HL-60 (cell line): Measurements from ENCODE around the gene CATSPER4.

Source experiments
- DNase-seq, 2 experiments: peaks; one replicate each; pipeline ENCODE4 v3.0.0-alpha.2; 2010 to 2020; ENCODE audit warnings: low read depth in 1 of 2, low spot score in 1 of 2
- H3K27ac ChIP-seq: fragments of 250-450 bp; sonication (Bioruptor Pico); replicated peaks from 2 replicates; pipeline ENCODE4 v1.5.1; 2020; ENCODE audit warnings: mild to moderate bottlenecking, moderate library complexity
- H3K27me3 ChIP-seq: fragments of 250-450 bp; sonication (Bioruptor Pico); 2 replicates; pipeline ENCODE4 v1.5.1; 2021; ENCODE audit warnings: mild to moderate bottlenecking, moderate library complexity; ENCODE audit not compliant: insufficient read depth, poor library complexity, severe bottlenecking
- H3K4me3 ChIP-seq: replicated peaks from 2 replicates; pipeline ENCODE4 v1.5.1; 2011; ENCODE audit warnings: mild to moderate bottlenecking, control low read depth, low read length; ENCODE audit not compliant: insufficient read depth
- GABPA ChIP-seq: IDR thresholded peaks from 2 replicates; pipeline ENCODE4 v1.6.1; 2012; ENCODE audit warnings: low read depth
- POLR2AphosphoS5 ChIP-seq: IDR thresholded peaks from 2 replicates; pipeline ENCODE4 v1.6.1; 2012; ENCODE audit warnings: low read depth
- SPI1 ChIP-seq: IDR thresholded peaks from 2 replicates; pipeline ENCODE4 v1.6.1; 2012; ENCODE audit warnings: low read depth, mild to moderate bottlenecking, borderline replicate concordance
- TF ChIP-seq, protein P1 (sequence below): IDR thresholded peaks from one replicate; pipeline ENCODE4 v1.5.1; 2011; ENCODE audit warnings: low read length, control low read depth, inconsistent platforms; ENCODE audit not compliant: insufficient read depth
- TF ChIP-seq, protein P2 (sequence below): IDR thresholded peaks from 2 replicates; pipeline ENCODE4 v1.6.1; 2012; ENCODE audit warnings: low read depth; ENCODE audit not compliant: insufficient replicate concordance

The CATSPER4 gene

DNA sequence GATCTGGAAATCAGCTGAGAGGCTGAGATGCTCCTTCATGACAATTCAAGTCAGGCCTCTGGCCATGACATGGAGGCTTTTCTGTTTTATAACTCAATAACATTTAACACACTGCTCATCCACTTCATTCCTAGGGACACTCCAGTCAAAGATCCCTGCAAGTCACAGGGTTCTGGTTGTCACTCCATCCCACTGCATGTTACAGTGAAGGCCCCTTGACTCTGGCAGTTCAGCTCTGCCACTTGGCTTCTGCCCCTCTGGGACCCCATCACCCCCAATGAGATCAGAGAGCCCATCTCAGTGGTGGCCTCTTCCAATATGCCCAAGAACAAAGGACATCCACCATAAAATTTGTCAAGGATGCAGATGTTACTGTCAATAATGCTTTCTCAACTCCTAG, 41.5 kb upstream of the CATSPER4 start:
- TF ChIP-seq, protein P1, sequence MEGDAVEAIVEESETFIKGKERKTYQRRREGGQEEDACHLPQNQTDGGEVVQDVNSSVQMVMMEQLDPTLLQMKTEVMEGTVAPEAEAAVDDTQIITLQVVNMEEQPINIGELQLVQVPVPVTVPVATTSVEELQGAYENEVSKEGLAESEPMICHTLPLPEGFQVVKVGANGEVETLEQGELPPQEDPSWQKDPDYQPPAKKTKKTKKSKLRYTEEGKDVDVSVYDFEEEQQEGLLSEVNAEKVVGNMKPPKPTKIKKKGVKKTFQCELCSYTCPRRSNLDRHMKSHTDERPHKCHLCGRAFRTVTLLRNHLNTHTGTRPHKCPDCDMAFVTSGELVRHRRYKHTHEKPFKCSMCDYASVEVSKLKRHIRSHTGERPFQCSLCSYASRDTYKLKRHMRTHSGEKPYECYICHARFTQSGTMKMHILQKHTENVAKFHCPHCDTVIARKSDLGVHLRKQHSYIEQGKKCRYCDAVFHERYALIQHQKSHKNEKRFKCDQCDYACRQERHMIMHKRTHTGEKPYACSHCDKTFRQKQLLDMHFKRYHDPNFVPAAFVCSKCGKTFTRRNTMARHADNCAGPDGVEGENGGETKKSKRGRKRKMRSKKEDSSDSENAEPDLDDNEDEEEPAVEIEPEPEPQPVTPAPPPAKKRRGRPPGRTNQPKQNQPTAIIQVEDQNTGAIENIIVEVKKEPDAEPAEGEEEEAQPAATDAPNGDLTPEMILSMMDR, result no peak
- TF ChIP-seq GABPA (no peak), SPI1 (no peak), POLR2AphosphoS5 (no peak)
- TF ChIP-seq, protein P2, sequence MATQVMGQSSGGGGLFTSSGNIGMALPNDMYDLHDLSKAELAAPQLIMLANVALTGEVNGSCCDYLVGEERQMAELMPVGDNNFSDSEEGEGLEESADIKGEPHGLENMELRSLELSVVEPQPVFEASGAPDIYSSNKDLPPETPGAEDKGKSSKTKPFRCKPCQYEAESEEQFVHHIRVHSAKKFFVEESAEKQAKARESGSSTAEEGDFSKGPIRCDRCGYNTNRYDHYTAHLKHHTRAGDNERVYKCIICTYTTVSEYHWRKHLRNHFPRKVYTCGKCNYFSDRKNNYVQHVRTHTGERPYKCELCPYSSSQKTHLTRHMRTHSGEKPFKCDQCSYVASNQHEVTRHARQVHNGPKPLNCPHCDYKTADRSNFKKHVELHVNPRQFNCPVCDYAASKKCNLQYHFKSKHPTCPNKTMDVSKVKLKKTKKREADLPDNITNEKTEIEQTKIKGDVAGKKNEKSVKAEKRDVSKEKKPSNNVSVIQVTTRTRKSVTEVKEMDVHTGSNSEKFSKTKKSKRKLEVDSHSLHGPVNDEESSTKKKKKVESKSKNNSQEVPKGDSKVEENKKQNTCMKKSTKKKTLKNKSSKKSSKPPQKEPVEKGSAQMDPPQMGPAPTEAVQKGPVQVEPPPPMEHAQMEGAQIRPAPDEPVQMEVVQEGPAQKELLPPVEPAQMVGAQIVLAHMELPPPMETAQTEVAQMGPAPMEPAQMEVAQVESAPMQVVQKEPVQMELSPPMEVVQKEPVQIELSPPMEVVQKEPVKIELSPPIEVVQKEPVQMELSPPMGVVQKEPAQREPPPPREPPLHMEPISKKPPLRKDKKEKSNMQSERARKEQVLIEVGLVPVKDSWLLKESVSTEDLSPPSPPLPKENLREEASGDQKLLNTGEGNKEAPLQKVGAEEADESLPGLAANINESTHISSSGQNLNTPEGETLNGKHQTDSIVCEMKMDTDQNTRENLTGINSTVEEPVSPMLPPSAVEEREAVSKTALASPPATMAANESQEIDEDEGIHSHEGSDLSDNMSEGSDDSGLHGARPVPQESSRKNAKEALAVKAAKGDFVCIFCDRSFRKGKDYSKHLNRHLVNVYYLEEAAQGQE, result no peak

DNA sequence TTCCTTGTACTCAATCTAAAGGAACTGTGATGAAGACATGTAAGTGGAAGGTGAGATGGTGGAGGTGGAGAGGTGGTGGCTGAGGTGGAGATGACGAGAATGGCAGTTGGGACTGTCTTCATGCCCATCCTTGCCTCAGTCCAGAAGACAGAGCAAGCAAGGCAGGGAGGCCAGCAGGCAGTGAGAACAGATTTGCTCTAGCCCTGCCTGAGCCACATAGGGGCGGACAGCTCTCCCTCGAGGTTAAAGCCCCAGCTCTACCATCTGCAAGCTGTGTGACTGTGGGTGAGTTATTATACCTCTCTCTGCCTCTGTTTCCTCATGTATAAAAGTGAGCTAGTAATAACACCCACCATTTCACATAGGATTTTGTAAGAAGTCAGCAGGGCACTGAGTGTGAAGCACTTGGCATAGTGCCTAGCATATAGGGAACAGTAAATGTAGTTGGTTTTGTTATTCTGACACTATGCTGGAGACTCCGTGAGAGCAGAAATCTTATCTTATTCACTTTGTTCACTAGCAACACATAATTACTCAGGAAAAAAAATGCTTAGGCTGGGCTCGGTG, 36.4 kb upstream of the CATSPER4 start:
- DNase-seq, result no peak
- Histone ChIP-seq H3K27ac (no peak overlapping the region), H3K27me3 (peaks cover 4% of the 10 kb centered on the region), H3K4me3 (no peak overlapping the region)
- TF ChIP-seq POLR2AphosphoS5 (no peak), GABPA (no peak), SPI1 (no peak)
- TF ChIP-seq, protein P1, result no peak
- TF ChIP-seq, protein P2, result no peak

More for the DNA sequence above, 41.5 kb upstream of the CATSPER4 start:
- DNase-seq, result no peak
- Histone ChIP-seq H3K4me3 (no peak overlapping the region), H3K27me3 (no peaks in the 10 kb centered on the region), H3K27ac (no peak overlapping the region)

DNA sequence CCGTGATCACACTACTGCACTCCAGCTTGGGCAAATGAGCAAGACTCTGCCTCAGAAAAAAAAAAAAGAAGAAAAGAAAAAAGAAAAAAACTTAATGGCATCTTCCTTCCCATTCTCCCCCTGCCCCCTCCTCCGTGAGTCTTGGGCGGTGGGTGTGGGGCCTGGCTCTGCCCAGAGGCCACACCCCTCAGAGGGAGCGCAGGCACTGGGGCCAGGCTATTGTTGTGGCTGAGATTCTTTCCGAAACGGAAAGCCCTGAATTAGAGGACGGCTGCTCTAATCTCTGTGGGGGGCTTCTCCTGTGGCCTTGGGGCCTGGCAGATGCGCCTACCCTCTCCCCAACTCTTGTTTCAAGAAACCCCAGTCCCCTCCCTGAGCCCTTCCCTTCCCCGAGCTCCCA, 35.7 kb upstream of the CATSPER4 start:
- Histone ChIP-seq H3K27me3 (peaks cover 4% of the 10 kb centered on the region), H3K4me3 (no peak overlapping the region), H3K27ac (no peak overlapping the region)
- TF ChIP-seq SPI1 (no peak), POLR2AphosphoS5 (no peak)
- DNase-seq, result no peak

DNA sequence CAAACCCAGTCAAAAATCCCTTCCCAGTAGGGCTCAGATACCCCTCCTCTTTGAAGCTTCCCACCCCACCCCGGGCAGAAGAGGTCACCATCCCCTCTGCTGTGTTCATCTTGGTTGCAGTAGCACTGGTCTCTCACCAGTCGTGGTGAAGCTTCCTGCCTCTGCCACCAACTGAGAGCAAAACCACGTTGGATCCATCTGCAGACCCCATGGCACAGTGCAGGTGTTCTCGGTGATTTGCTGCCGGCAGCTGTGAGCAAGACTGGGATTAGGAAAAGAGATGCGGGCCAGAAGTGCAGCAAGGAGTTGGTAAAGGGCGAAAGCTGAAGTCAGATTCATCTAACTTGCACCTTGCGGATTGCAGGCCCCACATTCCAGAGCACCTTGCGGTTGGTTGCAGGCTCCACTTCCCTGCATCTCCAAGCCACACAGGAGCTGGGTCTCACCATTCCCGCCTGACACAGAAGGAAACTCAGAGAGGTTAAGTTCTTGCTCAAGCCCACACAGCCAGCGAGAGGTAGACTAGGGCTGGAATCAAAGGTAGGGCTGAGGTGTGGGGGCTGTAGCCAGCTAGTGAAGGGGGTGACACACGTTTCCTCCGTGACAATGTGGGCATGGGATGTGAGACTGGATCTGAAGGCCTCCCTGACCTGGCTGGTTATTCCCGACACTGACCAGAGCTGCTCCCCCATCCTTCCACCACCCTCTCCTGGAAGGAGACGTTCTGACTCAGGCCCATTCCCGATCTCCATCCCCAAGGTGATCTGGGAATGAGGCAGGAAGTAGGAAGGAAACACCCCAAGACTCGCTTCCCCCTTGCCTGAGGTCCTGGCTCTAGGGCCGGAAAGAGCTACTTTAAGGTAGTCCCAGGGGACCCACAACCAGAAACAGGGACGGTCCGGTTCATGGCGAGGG, 34.8 kb upstream of the CATSPER4 start:
- H3K27me3 ChIP-seq, result peaks cover 4% of the 10 kb centered on the region
- H3K27ac ChIP-seq, result no peak overlapping the region
- TF ChIP-seq, protein P2, result no peak
- TF ChIP-seq GABPA (no peak), POLR2AphosphoS5 (no peak), SPI1 (no peak)
- TF ChIP-seq, protein P1, result no peak
- no peak for DNase-seq
- H3K4me3 ChIP-seq, result no peak overlapping the region
